HepG2 (cell line): Measurements from ENCODE around the gene C11orf42. TPM values are rescaled to one million over a fixed set of nuclear protein-coding genes. Genes with fewer than 3 reads are reported as not detected.
A peak's percentile ranks its signal among the peaks of the same experiment; 100 is the strongest.

Experiments
- HHEX ChIP-seq: IDR thresholded peaks from 2 replicates; pipeline ENCODE4 v1.6.1; 2016; ENCODE audit warnings: control low read depth
- HNRNPUL1 ChIP-seq: fragments of 200-400 bp; formaldehyde crosslinking; IDR thresholded peaks from 2 replicates; pipeline ENCODE4 v1.6.1; 2017; ENCODE audit warnings: low read depth, mild to moderate bottlenecking, low read length, moderate library complexity
- KLF13 ChIP-seq: sonication (generic); formaldehyde crosslinking; IDR thresholded peaks from 2 replicates; pipeline ENCODE4 v1.4.0; 2020; ENCODE audit warnings: mild to moderate bottlenecking, missing genetic modification reagents
- PHF5A ChIP-seq: IDR thresholded peaks from one replicate; pipeline ENCODE4 v1.6.1; 2018; ENCODE audit warnings: low read depth, missing genetic modification reagents; ENCODE audit not compliant: unreplicated experiment
- YEATS4 ChIP-seq: sonication (generic); formaldehyde crosslinking; IDR thresholded peaks from 2 replicates; pipeline ENCODE4 v1.4.0; 2020; ENCODE audit warnings: missing genetic modification reagents, borderline replicate concordance
- ZNF234 ChIP-seq: sonication (generic); formaldehyde crosslinking; conservative IDR thresholded peaks from 2 replicates; pipeline ENCODE4 v1.5.1; 2020; ENCODE audit warnings: mild to moderate bottlenecking, missing genetic modification reagents
- ZNF331 ChIP-seq: sonication (generic); formaldehyde crosslinking; IDR thresholded peaks from 2 replicates; pipeline ENCODE4 v1.4.0; 2020; ENCODE audit warnings: missing genetic modification reagents
- ZNF569 ChIP-seq: sonication (generic); formaldehyde crosslinking; IDR thresholded peaks from 2 replicates; pipeline ENCODE4 v1.5.0; 2020; ENCODE audit warnings: mild to moderate bottlenecking, missing genetic modification reagents, moderate library complexity, borderline replicate concordance
- ZNF570 ChIP-seq: sonication (generic); formaldehyde crosslinking; IDR thresholded peaks from 2 replicates; pipeline ENCODE4 v1.4.0; 2020; ENCODE audit warnings: mild to moderate bottlenecking, missing genetic modification reagents, borderline replicate concordance
- ZNF776 ChIP-seq: sonication (generic); formaldehyde crosslinking; IDR thresholded peaks from 2 replicates; pipeline ENCODE4 v1.4.0; 2020; ENCODE audit warnings: mild to moderate bottlenecking, missing genetic modification reagents
- ZSCAN25 ChIP-seq: sonication (generic); formaldehyde crosslinking; IDR thresholded peaks from 2 replicates; pipeline ENCODE4 v1.8.0; 2022; ENCODE audit warnings: mild to moderate bottlenecking, missing genetic modification reagents
- polyA plus RNA-seq, 8 experiments: library from polyadenylated mRNA; depleted of rRNA in 3 of 8; stranded (reverse) in 7 of 8; unstranded in 1 of 8; fragments of >200 nt; fragmentation: Illumina TruSeq in 4 of 8; extraction: Trizol in 4 of 8; gene quantifications; 2 replicates each; pipeline versions ENCODE4 v1.2.1 to v1.2.3, GENCODE V29; 2011 to 2016; ENCODE audit warnings: low read depth in 4 of 8, missing spikeins in 1 of 8, mixed read lengths in 1 of 8; ENCODE audit not compliant: insufficient read depth in 1 of 8
- total RNA-seq, 5 experiments: library from RNA; depleted of rRNA; stranded (reverse); fragments of >200 nt; fragmentation: Illumina TruSeq; extraction: Trizol; gene quantifications; 2 replicates each; pipeline ENCODE4 v1.2.3, GENCODE V29; 2016; ENCODE audit warnings: low read depth in 1 of 5
- TF ChIP-seq, protein P1 (sequence below): sonication (generic); formaldehyde crosslinking; IDR thresholded peaks from 2 replicates; pipeline ENCODE4 v1.5.0; 2020; ENCODE audit warnings: missing genetic modification reagents
- TF ChIP-seq, protein P2 (sequence below): sonication (generic); formaldehyde crosslinking; IDR thresholded peaks from 2 replicates; pipeline ENCODE4 v1.4.0; 2020; ENCODE audit warnings: mild to moderate bottlenecking, missing genetic modification reagents
- TF ChIP-seq, protein P3 (sequence below): sonication (generic); formaldehyde crosslinking; IDR thresholded peaks from 2 replicates; pipeline ENCODE4 v1.8.0; 2022; ENCODE audit warnings: missing genetic modification reagents, mild to moderate bottlenecking, inconsistent platforms, borderline replicate concordance
- TF ChIP-seq, protein P4 (sequence below): sonication (generic); formaldehyde crosslinking; IDR thresholded peaks from 2 replicates; pipeline ENCODE4 v1.5.0; 2020; ENCODE audit warnings: mild to moderate bottlenecking, missing genetic modification reagents, moderate library complexity
- TF ChIP-seq, protein P5 (sequence below): IDR thresholded peaks from 2 replicates; pipeline ENCODE4 v1.6.1; 2016; ENCODE audit warnings: low read depth, control low read depth
- TF ChIP-seq, protein P6 (sequence below): sonication (generic); formaldehyde crosslinking; IDR thresholded peaks from 2 replicates; pipeline ENCODE4 v1.4.0; 2020; ENCODE audit warnings: missing genetic modification reagents

The C11orf42 gene
- total and polyA plus RNA-seq, 2 of the 13 experiments (the other 11 are each of a cell fraction or from before 2014, with no cell fraction given): not detected

DNA sequence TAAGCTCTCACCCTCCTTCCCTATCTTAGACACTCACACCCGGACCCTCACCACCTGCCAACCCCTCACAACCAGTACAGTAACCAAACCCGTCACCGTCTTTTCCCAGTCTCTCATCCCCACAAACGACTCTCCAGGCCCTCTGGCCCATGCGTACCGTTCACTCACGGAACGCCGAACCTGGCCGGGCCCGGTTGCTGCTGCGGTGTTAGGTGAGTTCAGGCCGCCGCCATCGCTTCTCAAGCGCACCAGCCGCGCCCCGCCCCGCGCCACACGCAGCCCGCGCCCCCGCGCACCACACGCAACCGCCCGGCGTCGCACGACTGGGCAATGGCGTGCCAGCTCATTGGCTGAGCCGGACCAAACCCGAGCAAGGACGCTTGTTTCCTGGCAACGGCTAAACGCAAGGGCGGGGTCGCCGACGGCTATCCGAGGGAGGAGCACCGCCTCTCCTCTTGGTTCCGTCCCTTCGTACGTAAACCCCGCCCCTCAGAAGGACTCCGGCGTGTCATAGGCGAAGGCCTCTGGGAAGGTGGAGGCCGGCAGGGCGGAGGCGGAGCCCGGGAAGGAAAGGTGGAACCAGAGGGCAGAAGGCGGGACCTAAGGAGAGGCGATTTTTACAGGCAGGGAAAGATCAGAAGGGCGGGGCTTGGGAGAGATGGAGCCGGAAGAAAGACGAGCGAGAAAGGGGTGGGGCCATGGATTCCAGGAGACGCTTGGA lies 29.2 kb downstream of the C11orf42 start, which contains the start of gene FHIP1B (continued):
- TF ChIP-seq ZNF569 (no peak), HNRNPUL1 (no peak), YEATS4 (peak; percentile 82), ZSCAN25 (CRISPR knock-in tag) (no peak), KLF13 (CRISPR knock-in tag) (no peak), ZNF331 (CRISPR knock-in tag) (no peak; the same call in 1 of the 2 replicates), HHEX (CRISPR knock-in tag) (no peak), ZNF234 (CRISPR knock-in tag) (no peak), PHF5A (no peak), ZNF776 (CRISPR knock-in tag) (no peak; the same call in 1 of the 2 replicates), ZNF570 (CRISPR knock-in tag) (no peak)
- TF ChIP-seq, protein P1, sequence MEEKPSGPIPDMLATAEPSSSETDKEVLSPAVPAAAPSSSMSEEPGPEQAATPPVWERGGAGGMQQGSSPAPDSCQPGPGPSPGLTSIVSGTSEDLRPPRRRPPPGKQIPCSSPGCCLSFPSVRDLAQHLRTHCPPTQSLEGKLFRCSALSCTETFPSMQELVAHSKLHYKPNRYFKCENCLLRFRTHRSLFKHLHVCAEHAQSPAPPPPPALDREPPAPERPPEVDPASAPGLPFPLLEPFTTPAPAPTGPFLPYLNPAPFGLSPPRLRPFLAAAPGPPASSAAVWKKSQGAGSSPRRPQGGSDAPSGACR: no peak
- TF ChIP-seq, protein P2, sequence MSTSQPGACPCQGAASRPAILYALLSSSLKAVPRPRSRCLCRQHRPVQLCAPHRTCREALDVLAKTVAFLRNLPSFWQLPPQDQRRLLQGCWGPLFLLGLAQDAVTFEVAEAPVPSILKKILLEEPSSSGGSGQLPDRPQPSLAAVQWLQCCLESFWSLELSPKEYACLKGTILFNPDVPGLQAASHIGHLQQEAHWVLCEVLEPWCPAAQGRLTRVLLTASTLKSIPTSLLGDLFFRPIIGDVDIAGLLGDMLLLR: peak; percentile 64
- TF ChIP-seq, protein P3, sequence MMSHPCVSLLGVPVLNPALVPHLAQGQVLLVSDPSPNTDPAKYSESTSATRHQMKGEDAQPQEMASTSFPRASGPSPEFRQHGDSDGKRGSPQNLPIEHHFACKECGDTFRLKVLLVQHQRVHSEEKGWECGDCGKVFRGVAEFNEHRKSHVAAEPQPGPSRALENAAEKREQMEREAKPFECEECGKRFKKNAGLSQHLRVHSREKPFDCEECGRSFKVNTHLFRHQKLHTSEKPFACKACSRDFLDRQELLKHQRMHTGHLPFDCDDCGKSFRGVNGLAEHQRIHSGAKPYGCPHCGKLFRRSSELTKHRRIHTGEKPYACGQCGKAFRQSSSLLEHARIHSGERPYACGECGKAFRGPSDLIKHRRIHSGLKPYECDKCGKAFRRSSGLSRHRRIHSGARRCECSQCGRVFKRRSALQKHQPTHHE (CRISPR knock-in tag): no peak
- TF ChIP-seq, protein P4, sequence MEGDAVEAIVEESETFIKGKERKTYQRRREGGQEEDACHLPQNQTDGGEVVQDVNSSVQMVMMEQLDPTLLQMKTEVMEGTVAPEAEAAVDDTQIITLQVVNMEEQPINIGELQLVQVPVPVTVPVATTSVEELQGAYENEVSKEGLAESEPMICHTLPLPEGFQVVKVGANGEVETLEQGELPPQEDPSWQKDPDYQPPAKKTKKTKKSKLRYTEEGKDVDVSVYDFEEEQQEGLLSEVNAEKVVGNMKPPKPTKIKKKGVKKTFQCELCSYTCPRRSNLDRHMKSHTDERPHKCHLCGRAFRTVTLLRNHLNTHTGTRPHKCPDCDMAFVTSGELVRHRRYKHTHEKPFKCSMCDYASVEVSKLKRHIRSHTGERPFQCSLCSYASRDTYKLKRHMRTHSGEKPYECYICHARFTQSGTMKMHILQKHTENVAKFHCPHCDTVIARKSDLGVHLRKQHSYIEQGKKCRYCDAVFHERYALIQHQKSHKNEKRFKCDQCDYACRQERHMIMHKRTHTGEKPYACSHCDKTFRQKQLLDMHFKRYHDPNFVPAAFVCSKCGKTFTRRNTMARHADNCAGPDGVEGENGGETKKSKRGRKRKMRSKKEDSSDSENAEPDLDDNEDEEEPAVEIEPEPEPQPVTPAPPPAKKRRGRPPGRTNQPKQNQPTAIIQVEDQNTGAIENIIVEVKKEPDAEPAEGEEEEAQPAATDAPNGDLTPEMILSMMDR (CRISPR knock-in tag): peak; percentile 4; the same call in 1 of the 2 replicates
- TF ChIP-seq, protein P5, sequence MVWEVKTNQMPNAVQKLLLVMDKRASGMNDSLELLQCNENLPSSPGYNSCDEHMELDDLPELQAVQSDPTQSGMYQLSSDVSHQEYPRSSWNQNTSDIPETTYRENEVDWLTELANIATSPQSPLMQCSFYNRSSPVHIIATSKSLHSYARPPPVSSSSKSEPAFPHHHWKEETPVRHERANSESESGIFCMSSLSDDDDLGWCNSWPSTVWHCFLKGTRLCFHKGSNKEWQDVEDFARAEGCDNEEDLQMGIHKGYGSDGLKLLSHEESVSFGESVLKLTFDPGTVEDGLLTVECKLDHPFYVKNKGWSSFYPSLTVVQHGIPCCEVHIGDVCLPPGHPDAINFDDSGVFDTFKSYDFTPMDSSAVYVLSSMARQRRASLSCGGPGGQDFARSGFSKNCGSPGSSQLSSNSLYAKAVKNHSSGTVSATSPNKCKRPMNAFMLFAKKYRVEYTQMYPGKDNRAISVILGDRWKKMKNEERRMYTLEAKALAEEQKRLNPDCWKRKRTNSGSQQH: no peak
- TF ChIP-seq, protein P6, sequence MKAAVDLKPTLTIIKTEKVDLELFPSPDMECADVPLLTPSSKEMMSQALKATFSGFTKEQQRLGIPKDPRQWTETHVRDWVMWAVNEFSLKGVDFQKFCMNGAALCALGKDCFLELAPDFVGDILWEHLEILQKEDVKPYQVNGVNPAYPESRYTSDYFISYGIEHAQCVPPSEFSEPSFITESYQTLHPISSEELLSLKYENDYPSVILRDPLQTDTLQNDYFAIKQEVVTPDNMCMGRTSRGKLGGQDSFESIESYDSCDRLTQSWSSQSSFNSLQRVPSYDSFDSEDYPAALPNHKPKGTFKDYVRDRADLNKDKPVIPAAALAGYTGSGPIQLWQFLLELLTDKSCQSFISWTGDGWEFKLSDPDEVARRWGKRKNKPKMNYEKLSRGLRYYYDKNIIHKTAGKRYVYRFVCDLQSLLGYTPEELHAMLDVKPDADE (CRISPR knock-in tag): no peak
